SK-N-MC (cell line): ENCODE measurements around the gene CIROP.

Source experiments
- DNase-seq: peaks from one replicate; pipeline ENCODE4 v3.0.0-alpha.2; 2011; ENCODE audit warnings: low read depth, low spot score
- H3K27ac ChIP-seq: fragments of 200-600 bp; sonication (generic); 2 replicates; pipeline ENCODE4 v1.5.1; 2016; ENCODE audit warnings: mixed run types
- H3K36me3 ChIP-seq: fragments of 200-600 bp; sonication (generic); 2 replicates; pipeline ENCODE4 v1.6.1; 2017; ENCODE audit warnings: antibody characterized with exemption, low read length, mixed read lengths; ENCODE audit not compliant: insufficient read depth
- H3K4me3 ChIP-seq: fragments of 200-600 bp; sonication (generic); 2 replicates; pipeline ENCODE4 v1.5.1; 2016
- H3K9ac ChIP-seq: fragments of 200-600 bp; sonication (generic); 2 replicates; pipeline ENCODE4 v1.8.0; 2017; ENCODE audit warnings: mixed run types, mixed read lengths; ENCODE audit not compliant: insufficient read length
- H3K9me3 ChIP-seq: fragments of 200-600 bp; sonication (generic); 2 replicates; pipeline ENCODE4 v1.6.1; 2017; ENCODE audit warnings: low read depth, mild to moderate bottlenecking, antibody characterized with exemption, low read length, moderate library complexity, mixed read lengths
- EZH2 ChIP-seq: fragments of 200-600 bp; sonication (generic); IDR thresholded peaks from one replicate; pipeline ENCODE4 v1.6.1; 2017; ENCODE audit warnings: antibody characterized with exemption
- FOXP2 ChIP-seq: optimal IDR thresholded peaks from 2 replicates; pipeline ENCODE3; 2011; ENCODE audit warnings: mild to moderate bottlenecking, moderate library complexity; ENCODE audit not compliant: insufficient read depth; ENCODE audit errors: extremely low read length, control extremely low read depth
- POLR2AphosphoS5 ChIP-seq: IDR thresholded peaks from 2 replicates; pipeline ENCODE4 v1.6.1; 2012; ENCODE audit warnings: mild to moderate bottlenecking, low read depth, low read length, borderline replicate concordance

CIROP gene

GRCh38 chr14:23071244-23071920, 33.4 kb downstream of the CIROP start:
- peak overlapping the region; percentile 92 for H3K9ac ChIP-seq
- peaks cover 76% of the 10 kb centered on the region for H3K36me3 ChIP-seq
- DNase-seq: no peak
- peak overlapping the region; percentile 83 for H3K4me3 ChIP-seq
- peak overlapping the region; percentile 91 for H3K27ac ChIP-seq
- TF ChIP-seq FOXP2 (no peak), POLR2AphosphoS5 (peak; percentile 95), EZH2 (no peak)
- no peaks in the 10 kb centered on the region for H3K9me3 ChIP-seq

- Histone ChIP-seq H3K27ac (peak overlapping the region; percentile 91), H3K9ac (peak overlapping the region; percentile 92), H3K36me3 (peaks cover 76% of the 10 kb centered on the region), H3K9me3 (no peaks in the 10 kb centered on the region), H3K4me3 (peak overlapping the region; percentile 83)
- no peak for DNase-seq
- TF ChIP-seq EZH2: no peak
- TF ChIP-seq FOXP2: no peak
- TF ChIP-seq POLR2AphosphoS5: no peak; the same call in 1 of the 2 replicates
Measured at GRCh38 chr14:23070262-23071129, 34.3 kb downstream of the CIROP start.

- no peaks in the 10 kb centered on the region for H3K9me3 ChIP-seq
- TF ChIP-seq EZH2: no peak
- no peak for TF ChIP-seq POLR2AphosphoS5
- TF ChIP-seq FOXP2: no peak
- H3K36me3 ChIP-seq: peaks cover 76% of the 10 kb centered on the region
- H3K27ac ChIP-seq: peak overlapping the region; percentile 75
- peak overlapping the region; percentile 53 for H3K4me3 ChIP-seq
- H3K9ac ChIP-seq: peak overlapping the region; percentile 54
- DNase-seq: no peak
Measured at GRCh38 chr14:23069413-23069806, 35.4 kb downstream of the CIROP start.

DNA sequence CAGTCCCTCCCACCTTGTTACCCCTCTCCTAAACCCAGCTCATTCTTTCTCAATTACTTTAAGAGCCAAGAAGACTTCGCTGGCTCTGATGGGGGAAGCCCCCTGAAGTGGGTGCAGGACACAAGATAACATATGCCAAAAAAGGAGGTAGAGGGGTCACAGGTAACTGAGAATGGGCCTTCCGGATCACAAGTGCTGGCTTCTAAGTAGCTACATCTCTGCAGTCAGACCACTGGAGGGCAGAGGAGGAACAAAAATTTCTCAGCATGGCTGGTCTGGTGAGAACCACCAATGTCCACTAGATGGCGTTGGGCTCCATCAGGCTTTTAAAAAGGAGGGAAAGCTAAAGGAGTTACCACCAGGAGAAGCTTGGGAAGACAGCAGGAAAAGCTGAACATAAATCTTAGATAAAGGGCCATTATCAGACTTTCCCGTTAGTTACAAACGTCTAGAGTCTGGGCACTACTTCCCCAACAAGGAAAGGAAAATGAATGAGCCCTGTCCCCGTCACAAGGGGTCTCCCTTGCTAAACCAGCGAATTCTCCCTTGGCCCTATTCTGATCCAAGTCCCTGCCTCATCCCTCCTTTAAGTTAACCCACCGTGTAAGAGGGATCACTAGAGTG, 35.9 kb downstream of the CIROP start:
- Histone ChIP-seq H3K27ac (peak overlapping the region; percentile 75), H3K9ac (peak overlapping the region; percentile 54), H3K4me3 (peak overlapping the region; percentile 53), H3K9me3 (no peaks in the 10 kb centered on the region), H3K36me3 (peaks cover 77% of the 10 kb centered on the region)
- DNase-seq: peak; percentile 92
- no peak for TF ChIP-seq FOXP2
- no peak for TF ChIP-seq EZH2
- TF ChIP-seq POLR2AphosphoS5: peak; percentile 52

GRCh38 chr14:23067847-23068788, 36.7 kb downstream of the CIROP start:
- TF ChIP-seq POLR2AphosphoS5 (no peak), FOXP2 (no peak), EZH2 (no peak)
- peaks cover 78% of the 10 kb centered on the region for H3K36me3 ChIP-seq
- H3K9me3 ChIP-seq: no peaks in the 10 kb centered on the region
- H3K9ac ChIP-seq: no peak overlapping the region
- no peak overlapping the region for H3K4me3 ChIP-seq
- DNase-seq: no peak
- no peak overlapping the region for H3K27ac ChIP-seq

DNA sequence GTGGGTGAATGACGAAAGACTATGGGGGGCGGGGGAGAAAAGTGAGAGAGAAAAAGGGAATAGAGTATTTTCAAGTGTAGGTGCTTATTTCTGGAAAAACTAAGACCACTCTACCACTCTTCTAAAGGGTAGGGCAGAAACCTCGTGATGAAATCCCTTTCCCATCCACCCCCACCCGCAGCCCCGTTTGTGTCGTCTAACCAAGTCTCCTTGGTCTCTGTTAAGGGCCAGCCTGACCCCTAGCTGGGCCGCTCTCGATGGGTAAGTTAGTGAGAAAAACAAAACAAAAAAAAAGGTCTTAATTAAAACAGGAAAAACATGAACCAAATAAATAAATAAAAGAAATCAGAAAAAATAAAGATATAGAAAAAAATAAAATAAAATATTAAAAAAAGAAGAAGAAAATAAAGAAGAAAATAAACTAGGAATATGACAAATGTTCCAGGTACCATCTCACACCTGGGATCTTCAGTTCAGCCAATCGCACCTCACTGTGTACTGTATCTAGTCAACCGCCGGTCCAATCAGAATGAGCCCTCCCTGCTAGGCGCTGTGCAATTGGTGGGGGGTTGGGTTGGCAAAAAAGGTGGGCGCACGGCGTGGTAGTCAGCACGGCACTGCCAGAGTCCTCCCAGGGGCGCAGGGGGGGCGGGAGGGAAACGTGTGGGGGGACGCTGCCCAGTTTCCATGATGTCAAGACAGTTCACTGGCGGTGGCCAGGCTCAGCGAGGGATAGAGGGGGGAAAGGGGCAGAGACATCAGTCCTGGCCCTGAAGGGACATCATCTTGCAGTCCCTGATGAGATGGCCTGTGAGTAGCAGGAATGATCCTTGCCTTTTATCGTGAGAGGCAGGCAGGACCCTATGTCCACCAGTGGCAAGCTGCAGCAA, 37.7 kb downstream of the CIROP start:
- Histone ChIP-seq H3K27ac (0 out of 2 replicates have a peak overlapping the region, but pooled peaks have one; percentile 38), H3K9me3 (no peaks in the 10 kb centered on the region), H3K4me3 (no peak overlapping the region), H3K36me3 (peaks cover 78% of the 10 kb centered on the region), H3K9ac (no peak overlapping the region)
- DNase-seq: no peak
- TF ChIP-seq EZH2 (no peak), FOXP2 (no peak), POLR2AphosphoS5 (no peak)

DNA sequence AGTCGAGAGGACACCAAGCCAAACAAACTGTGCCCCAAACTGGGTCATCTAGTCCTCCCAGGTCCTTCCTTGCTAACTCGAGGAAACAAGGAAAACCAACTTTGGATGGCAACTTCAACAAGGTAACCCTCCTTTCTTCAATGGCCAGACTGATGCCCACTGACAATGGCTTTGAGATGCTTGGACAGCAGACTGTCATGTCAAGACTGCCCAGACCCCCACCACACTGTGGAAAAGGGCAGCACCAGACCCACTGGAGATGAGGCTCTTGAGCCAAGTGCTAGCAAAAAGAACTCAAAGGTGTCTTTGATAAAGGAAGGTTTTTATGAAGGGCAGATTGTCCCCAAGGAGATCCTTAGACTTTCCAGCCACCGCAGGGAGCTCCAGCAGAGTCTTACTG, 38.4 kb downstream of the CIROP start:
- Histone ChIP-seq H3K27ac (0 out of 2 replicates have a peak overlapping the region, but pooled peaks have one; percentile 38), H3K4me3 (no peak overlapping the region), H3K9ac (no peak overlapping the region), H3K36me3 (peaks cover 79% of the 10 kb centered on the region), H3K9me3 (no peaks in the 10 kb centered on the region)
- TF ChIP-seq EZH2 (no peak), POLR2AphosphoS5 (no peak), FOXP2 (no peak)
- DNase-seq: no peak
